ENCODE measurements around the gene C7orf25. TPM values are rescaled to one million over a fixed set of nuclear protein-coding genes. Genes with fewer than 3 reads are reported as not detected.

C7orf25 gene
- total RNA-seq, result 4.3 and 6.6 TPM in 2 replicates

GRCh38 chr7:42911454-42912447 is at the start of gene C7orf25:
Gene C7orf25, minus strand, starts transcription at chr7:42912070. Its CDS starts 1,170 bp downstream, at chr7:42910900.

GRCh38 chr7:42931834-42932651 is 20.2 kb upstream of the C7orf25 start, which contains the start of the genes MRPL32 and PSMA2:
Gene MRPL32, plus strand, starts transcription at chr7:42932376. Its CDS starts 11 bp downstream, at chr7:42932387.
Gene PSMA2, minus strand, starts transcription at chr7:42932174. Its CDS starts 16 bp downstream, at chr7:42932158.

Other genes starting within 250 kb of the C7orf25 start
- gene PSMA2, start 20.1 kb upstream of the C7orf25 start, total RNA-seq, result 42.6 and 50.8 TPM in 2 replicates
- 46.1 and 60.8 TPM in 2 replicates for gene MRPL32, start 20.3 kb upstream of the C7orf25 start, total RNA-seq
- under 0.01 and 0.79 TPM in 2 replicates for gene HECW1, start 200.6 kb upstream of the C7orf25 start, total RNA-seq

Data from bronchial smooth muscle cell (primary cell).